ENCODE results near the gene COMT.

DNA sequence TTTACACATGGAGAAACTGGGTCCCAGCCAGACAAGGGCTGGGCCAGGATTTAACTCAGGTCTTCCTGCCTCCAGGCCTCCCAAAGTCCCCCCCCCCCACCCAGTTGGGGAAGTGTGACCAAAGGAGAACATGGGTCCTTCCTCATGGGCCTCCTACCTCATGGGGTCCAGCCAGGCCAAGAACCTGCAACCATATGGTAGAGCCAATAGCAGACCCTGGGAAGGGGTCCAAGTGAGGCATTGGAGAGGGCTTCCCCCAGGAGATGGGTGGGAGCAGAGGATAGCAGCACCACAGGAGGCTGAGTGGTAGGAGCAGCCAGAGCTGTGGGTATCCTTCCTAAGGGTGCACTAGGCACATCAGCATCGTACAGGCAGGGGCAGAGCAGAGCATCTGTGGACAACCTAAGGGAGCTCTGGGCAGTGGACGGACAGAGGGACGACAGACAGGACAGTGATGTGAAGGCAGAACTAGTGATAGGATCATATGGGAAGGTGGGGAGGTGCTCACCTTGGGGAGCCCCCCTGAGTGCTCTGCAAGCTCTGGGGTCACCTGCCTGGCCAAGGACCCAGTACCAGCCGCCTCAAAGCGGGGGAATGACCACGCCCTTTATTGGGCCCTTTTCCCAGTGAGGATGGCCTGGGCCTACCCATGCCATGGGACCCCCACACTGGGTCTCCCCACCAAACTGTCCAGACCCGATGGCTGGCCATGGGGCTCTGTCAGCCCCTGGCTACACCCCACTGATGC, 70.6 kb downstream of the COMT start:
- TF ChIP-seq EP300 (IDR thresholded peaks at IDR 0.05; ENCODE audit: low read depth), result no peak
- no peak for TF ChIP-seq POLR2AphosphoS5 (IDR thresholded peaks at IDR 0.05)
- no peak for TF ChIP-seq POLR2A (IDR thresholded peaks at IDR 0.05)
- TF ChIP-seq CTCF (IDR thresholded peaks at IDR 0.05), result no peak

All from transverse colon (tissue), 4 donors.